GM12801 (cell line): ENCODE results near the gene PPP1R7.

Experiments
- TF ChIP-seq, protein P1 (sequence below): IDR thresholded peaks from one replicate; pipeline ENCODE4 v1.5.1; 2011; ENCODE audit warnings: control low read depth; ENCODE audit not compliant: insufficient read length; ENCODE audit errors: extremely low read depth

PPP1R7 gene

DNA sequence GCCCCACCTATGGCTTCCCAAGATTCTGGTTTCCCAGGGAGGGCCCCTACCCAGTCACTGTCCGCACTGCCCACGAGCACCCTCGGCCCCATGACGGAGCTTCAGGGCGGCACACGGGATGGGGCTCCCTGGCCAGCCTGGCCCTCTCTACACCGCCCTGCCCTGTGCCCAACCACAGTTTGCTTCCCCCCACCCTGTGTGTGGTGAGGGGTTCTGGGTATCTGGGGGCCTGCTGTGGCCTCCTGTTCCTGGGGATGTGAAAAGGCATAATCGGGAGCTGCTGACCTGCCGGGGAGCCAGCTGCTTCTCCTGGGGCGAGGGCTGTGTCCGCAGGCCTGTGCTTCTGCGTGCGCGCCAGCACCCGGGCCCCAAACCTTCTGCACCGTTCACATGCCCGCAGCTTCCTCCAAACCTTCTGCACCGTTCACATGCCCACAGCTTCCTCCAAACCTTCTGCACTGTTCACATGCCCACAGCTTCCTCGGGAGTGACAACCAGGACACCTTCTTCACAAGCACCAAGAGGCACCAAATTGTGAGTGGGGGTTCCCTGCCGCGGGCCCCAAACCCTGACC, 50.6 kb downstream of the PPP1R7 start:
- TF ChIP-seq, protein P1, sequence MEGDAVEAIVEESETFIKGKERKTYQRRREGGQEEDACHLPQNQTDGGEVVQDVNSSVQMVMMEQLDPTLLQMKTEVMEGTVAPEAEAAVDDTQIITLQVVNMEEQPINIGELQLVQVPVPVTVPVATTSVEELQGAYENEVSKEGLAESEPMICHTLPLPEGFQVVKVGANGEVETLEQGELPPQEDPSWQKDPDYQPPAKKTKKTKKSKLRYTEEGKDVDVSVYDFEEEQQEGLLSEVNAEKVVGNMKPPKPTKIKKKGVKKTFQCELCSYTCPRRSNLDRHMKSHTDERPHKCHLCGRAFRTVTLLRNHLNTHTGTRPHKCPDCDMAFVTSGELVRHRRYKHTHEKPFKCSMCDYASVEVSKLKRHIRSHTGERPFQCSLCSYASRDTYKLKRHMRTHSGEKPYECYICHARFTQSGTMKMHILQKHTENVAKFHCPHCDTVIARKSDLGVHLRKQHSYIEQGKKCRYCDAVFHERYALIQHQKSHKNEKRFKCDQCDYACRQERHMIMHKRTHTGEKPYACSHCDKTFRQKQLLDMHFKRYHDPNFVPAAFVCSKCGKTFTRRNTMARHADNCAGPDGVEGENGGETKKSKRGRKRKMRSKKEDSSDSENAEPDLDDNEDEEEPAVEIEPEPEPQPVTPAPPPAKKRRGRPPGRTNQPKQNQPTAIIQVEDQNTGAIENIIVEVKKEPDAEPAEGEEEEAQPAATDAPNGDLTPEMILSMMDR, result no peak

DNA sequence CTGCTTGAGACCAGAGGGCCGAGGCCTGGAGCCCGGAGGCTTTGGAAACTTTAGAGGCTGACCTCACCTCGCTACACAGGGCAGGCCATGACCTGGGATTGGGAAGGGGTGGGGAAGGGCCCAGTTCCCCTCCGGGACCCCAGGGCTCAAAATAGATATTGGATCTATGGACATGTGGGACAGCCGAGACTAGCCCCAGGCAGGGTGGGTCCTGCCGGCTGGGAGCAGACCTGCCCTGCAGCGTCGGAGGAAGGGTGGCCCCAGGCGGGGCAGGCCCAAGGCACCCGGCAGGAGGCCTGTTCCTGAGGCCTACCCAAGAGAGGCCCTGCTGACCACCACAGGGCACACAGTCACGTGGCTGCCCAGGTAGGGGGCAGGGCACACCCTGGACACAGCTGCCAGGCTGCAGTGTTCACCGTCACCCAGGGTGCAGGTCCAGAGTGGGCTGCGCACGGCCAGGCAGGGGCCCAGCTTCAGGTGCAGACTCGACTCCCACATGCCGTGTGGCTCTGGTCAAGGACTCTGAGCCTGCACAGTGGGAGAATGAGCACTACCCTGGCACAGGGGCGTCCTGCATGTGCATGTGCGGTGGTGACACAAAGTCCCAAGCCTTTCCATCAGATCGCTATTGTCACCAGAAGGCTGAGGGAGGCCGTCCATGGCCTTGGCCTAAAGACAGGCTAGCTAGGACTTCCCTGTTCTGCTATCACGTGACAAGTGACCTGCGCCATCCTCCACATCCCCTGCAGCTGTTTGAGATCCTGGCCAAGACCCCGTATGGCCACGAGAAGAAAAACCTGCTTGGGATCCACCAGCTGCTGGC, 51.4 kb downstream of the PPP1R7 start:
- TF ChIP-seq, protein P1, result no peak

DNA sequence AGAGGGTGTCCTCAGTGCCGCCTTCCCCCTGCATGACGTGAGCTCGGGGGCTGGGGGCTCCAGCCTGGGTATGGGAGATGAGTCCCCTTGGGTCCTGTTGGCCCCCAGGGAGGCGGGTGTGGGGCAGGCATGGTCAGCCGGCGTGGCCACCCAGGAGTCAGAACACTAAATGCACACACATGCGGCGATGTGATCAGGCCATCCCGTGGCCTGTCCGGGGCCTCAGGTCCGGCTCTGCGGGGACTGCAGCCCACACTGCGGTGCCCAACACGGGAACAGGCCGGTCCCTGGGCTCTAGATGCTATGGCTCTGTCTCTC, 52.0 kb downstream of the PPP1R7 start:
- TF ChIP-seq, protein P1, result no peak

DNA sequence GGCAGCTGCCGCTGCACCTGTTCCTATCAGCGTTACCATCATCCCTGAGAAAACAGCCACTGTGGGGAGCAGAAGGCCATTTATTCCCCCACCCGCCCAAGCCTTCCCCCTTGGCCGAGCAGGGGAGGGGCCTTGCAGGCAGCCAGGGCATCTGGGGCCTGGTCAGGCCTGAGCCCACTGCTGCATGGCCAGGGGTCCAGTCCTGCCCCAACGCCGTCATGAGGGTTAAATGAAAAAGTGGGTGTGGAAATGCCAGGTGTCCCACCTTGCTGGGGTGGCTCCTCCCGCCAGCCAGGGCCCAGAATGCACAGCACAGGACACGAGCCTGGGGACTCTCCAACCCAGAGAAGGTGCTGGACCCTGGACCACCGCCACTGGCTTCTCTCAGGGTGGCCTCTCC, 52.4 kb downstream of the PPP1R7 start:
- TF ChIP-seq, protein P1, result no peak

DNA sequence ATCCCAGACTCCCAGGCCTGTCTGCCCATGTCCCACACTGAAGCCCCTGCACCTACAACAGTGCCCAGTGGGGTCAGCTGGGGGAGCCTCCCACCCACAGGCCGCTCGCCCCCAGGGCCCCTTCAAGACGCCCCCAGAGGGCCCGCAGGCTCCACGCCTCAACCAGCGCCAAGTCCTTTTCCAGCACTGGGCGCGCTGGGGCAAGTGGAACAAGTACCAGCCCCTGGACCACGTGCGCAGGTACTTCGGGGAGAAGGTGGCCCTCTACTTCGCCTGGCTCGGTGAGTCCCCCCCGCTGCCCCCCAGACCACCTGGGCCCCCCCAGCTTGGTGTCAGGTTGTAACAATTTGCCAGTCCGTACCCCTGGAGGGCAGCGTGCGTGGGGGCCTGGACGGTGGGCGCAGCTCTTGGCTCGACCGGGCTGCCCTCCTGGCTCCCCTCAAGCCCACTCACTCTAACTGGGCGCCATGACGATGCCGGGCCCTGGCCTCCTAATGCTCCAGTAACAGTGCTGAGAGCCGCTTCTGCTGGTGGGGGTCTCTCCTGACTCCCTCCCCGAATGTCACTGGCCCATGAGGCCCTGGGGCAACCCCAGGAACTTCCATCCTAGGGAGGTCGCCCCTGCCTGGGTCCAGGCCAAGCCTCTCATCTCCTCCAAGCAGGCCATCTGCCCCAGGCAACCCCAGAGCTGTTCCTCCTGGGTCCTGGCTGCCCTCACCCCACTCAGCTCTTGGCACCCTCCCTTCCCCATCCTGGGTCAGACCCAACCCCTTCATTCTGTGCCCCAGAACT, 53.1 kb downstream of the PPP1R7 start:
- TF ChIP-seq, protein P1, result no peak

DNA sequence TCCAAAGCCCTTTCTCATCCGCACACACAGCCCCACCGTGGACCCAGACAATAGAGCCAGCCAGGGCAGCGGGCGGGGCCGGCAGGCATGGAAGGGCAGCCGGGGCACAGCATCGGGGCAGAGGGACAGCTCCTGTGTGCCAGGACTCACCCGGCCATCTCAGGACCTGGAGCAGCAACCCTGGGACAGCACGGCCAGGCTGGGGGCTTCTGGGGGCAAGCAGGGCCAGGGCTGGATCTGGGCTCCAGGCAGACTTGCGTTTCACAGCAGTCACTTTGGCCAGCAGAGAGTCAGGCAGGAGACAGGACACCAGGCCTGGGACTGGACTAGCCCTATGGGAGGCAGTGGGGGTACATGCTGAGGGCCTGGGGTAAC, 53.7 kb downstream of the PPP1R7 start:
- TF ChIP-seq, protein P1, result no peak

DNA sequence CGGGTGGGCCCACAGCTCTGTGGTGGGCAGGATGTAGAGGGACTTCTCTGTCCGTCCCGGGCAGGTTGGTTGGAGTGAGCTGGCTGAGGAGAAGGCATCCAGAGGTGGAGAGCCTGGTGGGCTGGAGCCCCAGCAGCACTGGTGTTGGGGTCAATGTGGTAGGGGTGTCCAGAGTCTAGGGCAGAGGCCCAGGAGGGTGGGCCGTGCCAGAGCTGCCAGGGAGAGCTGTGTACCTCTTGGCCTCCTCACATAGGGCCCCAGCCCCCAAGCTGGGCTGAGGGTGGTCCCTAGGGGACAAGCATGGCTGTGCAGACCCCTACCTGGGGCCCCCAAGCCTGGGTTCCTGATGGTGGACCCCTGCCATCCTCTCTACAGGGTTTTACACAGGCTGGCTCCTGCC, 54.2 kb downstream of the PPP1R7 start:
- TF ChIP-seq, protein P1, result no peak
